Germinal center (tissue), 1 donor: ENCODE results near the gene KPNA3.
"Not testable (repeated sequence)": the region's sequence is repeated elsewhere in the genome, so short reads cannot be mapped to it uniquely, and the experiment has no call there.

ENCODE experiments used
- DNase-seq: peaks from one replicate; pipeline ENCODE4 v3.0.0; 2012; ENCODE audit warnings: mixed read lengths, low spot score

KPNA3 gene, protein sequence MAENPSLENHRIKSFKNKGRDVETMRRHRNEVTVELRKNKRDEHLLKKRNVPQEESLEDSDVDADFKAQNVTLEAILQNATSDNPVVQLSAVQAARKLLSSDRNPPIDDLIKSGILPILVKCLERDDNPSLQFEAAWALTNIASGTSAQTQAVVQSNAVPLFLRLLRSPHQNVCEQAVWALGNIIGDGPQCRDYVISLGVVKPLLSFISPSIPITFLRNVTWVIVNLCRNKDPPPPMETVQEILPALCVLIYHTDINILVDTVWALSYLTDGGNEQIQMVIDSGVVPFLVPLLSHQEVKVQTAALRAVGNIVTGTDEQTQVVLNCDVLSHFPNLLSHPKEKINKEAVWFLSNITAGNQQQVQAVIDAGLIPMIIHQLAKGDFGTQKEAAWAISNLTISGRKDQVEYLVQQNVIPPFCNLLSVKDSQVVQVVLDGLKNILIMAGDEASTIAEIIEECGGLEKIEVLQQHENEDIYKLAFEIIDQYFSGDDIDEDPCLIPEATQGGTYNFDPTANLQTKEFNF

DNA sequence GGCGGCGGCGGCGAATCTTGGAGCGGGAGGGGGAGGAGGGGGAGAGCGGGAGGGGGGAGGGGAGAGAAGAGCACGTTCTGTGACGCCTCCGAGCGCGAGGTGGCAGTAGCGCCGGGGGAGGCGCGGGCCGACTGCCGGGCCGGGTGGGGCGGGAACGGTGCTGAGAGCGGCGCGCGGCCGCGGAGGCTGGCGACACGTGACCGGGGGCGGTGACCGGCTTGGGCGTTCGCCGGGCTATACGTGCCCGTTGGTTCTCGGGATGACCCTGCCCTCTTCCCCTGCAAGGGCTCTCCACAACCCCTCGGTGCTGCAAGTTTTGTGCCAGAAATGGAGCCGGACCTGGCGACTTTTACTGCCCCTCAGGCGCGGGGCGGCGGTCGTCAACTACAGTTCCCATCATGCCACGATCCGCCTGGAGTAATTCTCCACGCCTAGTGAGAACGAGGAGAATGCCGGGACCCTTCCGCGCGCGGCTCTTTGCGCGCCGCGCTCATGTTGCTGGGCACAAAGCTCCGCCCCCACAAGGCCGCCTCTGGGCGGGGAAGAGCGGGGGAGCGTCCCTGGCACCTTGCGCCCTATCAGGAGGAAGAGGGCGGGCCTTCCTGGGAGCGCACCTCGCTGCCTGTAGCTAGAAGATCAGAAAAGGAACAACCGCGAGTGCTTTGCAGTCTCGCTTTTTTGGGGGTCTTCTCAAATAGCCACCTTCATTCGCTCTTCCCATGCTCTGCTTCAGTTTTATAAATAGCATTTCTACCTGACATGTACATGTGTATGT, at the start of gene KPNA3:
Gene KPNA3 (minus strand): TSS at position 133 of the 775 bp plus-strand sequence. CDS start 176 bp downstream, outside the sequence.
- peak; percentile 96 for DNase-seq

DNA sequence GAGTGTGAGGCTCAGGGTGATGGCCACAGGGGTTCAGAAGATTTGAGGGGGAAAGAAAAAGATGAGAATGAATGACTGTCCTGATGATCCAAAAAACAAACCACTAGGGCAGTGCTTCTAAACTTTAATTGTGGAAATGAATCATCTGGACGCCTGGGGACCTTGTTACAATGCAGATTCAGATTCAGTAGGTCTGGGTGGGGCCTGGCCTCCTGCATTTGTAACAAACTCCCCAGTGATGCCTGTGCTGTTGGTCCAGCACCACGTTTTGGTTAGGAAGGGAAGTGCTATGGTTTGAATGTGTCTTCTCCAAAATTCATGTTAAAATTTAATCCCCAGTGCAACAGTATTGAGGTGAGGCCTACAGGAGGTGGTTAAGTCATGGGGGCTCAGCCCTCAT, 49.5 kb upstream of the KPNA3 start:
- no peak for DNase-seq

DNA sequence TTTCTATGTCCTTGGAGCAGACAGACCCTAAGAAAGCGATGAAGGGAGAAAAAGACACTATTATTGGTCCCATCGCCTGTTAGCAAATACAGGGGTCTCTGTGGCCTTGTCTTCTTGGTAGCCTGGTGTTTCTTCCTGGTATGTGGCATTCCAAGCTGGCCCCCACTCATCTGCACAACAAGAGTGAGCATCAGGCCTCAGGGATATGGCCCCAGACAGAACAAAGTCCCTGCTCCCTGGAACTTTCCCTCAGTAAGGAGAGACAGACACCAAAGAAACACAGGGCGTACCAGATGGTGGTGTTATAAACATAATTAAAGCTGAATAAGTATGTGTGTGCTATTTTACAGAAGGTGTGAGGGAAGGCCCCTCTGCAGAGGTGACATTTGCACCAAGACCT, 48.2 kb upstream of the KPNA3 start:
- no peak for DNase-seq

DNA sequence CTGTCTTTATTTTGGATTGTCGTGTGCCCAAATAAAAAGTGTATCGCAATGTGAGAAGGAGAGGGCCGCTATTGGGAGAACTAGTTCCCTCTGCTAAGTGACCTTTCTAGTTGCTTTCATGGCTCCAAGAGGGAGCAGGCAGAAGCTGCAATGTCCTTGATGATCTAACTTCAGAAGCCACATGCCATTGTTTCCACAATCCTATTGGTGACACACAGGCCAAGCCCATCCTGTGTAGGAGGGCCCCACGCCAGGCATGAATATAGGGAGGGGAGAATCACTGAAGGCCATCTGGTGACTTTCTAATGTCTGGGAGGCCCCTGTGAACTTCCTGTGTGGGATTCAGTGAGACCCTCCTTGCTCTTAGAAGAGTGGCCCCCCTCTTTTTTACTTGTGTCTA, 47.8 kb upstream of the KPNA3 start:
- no peak for DNase-seq

DNA sequence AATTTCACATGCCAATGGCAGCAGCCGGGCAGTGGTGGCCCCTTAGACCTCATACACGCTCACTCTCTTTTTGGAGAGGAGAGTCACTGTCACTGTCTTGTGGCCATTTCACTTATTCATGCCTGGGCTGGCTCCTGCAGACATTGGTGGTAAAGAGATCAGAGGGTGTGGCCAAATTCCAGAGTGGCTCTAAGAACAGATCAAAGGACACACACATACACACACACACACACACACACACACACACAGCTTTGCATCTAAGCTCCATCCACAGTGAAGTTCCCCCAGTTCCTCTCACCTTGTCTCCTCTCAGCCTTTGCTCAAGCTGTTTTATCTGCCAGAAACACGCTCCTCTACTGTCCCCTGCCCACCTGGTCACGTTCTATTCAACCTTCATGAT, 46.5 kb upstream of the KPNA3 start:
- no peak for DNase-seq

DNA sequence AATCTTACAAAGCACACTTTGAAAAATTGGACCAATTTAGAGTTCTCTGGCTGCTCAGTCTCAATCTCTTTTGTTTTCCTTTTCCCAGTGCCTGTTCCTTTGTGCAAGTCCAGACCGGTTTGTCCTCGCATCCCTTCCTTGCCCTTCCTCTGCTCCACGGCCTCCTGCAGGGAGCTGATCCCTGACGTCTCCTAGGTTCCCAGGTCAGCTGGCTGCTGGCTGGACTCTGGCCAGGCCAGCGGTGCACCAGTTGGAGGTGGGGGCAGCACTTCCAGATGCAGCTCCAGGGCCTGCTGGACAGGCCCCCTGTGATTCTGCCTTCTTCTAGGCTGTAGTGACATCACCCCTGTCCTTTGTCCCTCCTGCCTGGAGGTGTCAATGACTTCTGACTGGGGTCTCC, 44.0 kb upstream of the KPNA3 start:
- no peak for DNase-seq

DNA sequence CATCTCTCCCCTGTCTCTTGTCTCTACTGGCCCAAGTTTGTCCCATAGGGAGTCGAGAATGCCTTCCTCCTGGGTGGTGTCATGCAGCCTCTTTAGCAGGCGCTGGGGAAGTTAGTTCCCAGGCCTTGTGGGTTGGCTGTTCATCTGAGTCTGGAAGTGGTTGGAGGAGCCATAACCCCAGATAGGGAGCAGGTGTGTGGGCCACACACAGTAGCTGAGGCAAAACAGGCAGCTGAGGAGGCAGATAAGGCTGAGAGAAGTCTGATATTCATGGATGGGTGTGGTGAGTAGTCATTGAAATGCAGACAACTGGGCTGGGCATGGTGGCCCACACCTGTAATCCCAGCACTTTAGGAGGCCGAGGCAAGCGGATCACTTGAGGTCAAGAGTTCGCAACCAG, 40.9 kb upstream of the KPNA3 start:
- DNase-seq = no peak

DNA sequence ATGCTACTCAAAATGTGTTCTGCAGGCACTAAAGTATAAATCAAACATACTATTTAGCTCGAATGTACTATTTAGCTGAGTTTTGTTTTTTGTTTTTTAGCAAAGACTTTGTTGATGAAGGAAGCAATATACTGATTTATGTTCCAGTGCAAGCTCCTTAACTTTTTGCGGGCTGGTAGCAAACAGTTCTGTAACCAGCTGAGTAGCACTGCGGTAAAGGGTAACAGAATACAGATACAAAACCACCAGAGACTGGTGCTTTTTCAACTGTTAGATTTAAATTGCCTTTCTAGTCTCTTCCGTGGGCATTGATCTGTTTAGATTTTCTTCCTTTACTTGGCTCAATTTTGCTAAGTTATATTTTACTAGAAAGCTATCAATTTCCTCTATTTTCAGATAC, 39.0 kb upstream of the KPNA3 start:
- DNase-seq = no peak

DNA sequence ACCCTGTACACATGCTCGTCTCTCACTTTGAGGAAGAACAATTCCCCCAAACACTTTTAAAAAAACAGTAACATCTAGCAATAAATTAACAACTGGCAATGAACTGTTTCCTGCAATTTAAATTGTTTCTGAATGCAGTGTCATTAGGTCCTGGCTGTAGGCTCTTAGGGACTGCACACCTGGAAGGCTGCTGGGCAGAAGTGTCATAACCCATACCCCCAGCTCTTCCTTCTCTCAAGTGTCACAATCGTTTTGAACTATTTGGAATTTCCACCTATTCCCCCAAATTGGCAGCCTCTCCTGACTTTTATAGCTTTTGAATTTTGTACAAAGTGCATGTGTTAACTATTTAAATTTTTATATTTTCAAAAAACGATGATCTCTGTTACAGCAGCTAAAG, 38.2 kb upstream of the KPNA3 start:
- no peak for DNase-seq

DNA sequence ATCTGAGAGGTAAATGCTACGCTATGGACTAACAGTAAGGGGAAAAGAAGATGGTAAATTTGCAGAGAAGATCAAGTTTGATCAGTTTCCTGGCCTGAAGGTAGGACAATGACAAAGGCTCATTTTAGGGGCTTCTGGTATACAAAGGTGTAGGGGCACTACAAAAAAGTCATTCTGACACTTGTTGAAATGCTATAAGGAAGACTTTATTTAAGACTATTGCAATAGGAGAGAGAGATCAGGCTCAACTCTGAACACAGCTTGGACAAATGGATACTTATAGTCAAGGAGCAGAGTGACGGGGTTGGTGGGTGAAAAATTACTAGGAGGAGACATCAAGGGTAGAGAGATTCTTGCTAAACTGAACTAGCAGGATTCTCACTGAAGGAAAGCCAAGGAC, 37.2 kb upstream of the KPNA3 start:
- DNase-seq = no peak

DNA sequence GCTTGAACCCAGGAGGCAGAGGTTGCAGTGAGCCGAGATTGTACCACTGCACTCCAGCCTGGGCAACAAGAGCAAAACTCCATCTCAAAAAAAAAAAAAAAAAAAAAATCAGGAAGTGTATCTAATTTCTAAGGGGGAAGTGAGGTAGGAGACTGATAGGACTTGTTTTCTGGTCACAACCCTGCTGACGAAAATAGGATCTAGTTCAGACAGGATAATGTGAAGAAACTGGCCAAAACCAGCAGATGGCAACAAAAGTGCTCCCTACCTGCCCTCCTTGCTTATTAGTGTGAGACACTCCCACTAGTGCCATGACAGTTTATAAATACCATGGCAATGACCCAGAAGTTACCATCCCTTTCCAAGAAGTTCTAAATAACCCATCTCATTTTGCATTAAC, 36.0 kb upstream of the KPNA3 start:
- no peak for DNase-seq

DNA sequence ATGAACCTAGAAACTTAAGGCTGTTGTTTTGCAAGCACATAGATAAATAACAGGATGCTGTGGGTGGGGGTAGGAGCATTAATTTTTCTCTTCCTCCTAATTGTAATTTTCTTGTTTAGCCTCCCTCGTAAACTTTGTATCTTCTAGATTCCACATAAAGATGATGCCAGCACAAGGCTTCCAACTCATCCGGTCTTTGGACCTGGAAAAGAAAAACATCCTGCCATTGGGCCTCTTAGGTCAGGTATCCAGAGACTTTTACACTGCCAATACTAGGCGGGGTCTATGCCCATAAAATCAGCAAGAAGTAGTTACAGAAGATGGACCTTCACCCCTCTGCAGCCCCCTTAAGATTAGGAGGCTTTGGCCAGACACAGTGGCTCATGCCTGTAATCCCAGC, 35.4 kb upstream of the KPNA3 start:
- no peak for DNase-seq

DNA sequence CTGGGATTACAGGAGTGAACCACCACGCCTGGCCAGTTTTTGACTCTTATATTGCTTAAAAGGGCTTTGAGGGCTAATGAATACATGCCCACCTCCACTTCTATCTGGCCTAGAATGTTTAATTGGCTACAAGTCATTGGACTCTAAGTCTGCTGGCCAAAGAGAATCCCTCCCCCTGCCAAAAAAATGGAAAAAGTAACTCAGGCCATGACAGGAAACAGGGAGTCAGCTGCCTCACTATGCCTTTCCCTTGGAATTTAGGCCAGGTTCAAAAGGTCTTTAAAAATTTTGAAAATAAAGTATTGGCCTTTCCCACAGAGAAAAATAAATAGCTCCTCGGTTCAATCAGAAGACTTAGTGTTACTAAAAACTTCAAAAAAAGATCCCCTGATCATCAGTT, 34.9 kb upstream of the KPNA3 start:
- no peak for DNase-seq

DNA sequence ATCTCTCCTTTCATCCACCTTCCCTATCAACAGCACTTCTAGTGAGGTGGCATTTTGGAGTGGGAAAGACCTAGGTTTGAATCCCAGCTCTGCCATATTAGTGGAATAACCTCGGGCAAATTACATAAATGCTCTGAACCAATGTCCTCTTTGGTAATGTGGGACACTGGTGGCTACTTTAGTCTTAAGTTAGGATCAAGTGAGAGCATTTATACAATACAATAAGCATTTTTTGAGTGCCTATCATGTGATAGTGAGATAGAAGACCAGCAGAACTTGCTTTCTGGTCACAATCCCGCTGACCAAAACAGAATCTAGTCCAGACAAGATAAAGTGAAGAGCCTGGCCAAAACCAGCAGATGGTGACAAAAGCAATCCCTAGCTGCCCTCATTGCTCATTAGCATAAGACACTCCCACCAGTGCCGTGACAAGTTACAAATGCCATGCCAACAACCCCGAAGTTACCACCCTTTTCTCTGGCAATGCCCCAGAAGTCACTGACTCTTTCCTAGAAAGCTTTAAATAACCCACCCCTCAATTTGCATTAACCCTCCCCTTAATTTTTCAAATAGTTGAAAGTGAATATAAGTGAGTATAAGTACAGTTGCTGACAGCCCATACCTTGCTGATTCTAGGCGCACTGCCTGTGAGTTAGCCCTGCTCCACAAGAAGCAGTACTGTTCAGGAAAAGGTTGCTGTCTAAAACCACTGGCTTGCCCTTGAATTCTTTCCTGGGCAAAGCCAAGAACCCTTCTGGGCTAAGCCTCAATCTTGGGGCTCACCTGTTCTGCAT, 28.9 kb upstream of the KPNA3 start:
- DNase-seq = no peak

DNA sequence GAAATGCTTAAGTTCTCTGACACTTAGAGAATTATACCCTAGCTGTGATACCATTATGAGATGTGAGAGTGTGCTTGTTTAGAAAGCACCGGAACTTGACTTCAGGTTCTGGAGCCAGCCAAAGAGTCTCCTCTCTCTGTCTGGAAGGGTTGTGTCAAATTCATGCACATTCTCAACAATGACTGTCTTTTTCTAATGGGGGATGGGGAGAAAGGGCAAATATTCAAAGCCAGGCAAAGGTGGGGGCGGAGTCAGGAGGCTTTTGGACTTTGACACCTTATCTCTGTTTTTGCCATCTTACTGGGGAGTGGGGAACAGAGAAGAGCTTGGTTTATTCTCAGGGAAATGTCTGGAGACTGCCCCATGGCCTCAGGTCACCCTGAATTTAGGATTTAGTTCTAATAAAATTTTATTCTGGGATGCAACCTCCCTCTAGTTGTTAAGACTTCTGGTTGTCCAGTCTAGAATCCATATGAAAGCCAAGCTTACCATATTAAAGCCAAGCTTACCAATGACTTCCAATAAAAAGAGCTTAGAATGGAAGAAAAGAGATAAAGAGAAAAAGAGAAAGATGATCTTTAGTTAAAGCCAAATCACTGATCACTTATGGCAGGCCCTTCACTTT, 28.2 kb upstream of the KPNA3 start:
- no peak for DNase-seq

DNA sequence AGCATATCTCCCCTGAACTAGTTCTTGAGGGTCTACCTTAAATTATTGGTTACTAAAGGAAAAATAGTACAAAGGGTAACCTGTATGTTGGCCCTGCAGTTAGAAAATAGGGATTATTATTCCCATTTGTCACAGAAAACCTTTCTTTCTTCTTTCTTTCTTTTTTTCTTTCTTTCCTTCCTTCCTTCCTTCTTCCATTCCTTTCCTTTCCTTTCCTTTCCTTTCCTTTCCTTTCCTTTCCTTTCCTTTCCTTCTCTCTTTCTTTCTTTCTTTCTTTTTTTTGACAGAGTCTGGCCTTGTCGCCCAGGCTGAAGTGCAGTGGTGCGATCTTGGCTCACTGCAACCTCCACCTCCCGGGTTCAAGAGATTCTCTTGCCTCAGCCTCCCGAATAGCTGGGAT, 23.6 kb upstream of the KPNA3 start:
- not testable (repeated sequence) for DNase-seq

DNA sequence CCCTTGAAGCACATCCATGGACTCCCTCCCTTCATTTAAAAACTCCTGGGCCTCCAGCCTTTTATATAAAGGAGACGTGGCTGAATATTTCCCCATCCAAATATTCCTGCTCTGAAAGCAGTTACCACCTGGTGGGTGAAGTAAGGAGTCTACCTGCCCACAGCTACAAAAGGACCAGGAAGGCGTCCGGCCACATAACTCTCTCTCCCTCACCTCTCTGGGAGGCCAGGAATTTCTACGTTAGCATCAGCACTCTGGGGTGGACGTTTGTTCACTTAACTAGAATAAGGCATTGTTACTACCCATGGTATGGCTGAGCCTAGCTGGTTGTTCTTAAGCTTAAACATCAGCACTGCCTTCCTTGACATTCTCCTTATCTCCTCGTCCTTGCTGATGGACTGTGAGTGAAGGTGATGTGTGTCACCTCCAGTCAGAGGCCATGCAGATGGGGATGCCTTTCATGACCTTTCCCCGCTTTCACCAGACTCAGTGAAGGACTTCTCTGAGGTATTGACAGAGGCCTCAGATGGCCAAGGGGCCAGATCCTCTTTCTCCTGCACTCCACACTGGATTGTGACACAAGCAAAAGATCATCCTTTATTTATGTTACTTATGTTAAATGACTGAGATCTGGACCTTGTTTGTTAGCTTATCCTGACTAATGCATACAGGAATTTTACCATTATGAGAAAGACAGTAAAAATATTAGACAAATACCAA, 22.2 kb upstream of the KPNA3 start:
- no peak for DNase-seq

DNA sequence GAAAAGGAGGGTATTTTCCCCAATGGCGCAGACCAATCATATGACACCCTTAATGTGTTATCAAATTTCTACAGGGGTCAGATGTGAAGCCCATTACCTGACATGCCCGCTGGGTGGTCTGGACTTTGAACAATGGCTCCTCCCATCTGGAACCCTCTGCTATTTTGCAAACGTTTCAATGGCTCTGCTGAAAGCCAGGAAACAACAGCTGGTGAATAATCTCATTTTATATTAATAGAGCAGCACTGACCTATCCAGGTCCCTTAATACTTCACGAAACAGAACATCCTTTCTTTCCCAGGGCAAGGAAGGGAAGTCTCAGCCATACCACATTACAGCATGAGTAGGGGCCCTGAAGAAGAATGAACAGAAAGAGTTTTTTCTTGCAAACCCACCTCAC, 20.3 kb upstream of the KPNA3 start:
- DNase-seq = no peak

DNA sequence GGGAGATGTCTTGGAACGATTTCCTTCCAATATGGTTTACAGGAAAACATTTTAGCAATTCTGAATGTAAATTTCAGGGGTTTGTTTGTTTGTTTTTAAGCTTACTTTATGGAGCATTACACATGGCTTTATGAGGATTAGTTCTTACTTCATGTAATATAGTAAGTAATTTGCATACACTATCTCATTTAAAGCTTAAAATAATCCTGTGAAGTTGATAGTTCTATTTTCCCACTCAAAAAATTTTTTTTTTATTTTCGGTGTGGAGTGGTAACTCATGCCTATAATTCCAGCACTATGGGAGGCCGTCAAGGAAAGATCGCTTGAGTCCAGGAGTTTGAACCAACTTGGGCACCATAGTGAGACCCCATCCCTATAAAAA, 19.0 kb upstream of the KPNA3 start:
- DNase-seq = no peak

DNA sequence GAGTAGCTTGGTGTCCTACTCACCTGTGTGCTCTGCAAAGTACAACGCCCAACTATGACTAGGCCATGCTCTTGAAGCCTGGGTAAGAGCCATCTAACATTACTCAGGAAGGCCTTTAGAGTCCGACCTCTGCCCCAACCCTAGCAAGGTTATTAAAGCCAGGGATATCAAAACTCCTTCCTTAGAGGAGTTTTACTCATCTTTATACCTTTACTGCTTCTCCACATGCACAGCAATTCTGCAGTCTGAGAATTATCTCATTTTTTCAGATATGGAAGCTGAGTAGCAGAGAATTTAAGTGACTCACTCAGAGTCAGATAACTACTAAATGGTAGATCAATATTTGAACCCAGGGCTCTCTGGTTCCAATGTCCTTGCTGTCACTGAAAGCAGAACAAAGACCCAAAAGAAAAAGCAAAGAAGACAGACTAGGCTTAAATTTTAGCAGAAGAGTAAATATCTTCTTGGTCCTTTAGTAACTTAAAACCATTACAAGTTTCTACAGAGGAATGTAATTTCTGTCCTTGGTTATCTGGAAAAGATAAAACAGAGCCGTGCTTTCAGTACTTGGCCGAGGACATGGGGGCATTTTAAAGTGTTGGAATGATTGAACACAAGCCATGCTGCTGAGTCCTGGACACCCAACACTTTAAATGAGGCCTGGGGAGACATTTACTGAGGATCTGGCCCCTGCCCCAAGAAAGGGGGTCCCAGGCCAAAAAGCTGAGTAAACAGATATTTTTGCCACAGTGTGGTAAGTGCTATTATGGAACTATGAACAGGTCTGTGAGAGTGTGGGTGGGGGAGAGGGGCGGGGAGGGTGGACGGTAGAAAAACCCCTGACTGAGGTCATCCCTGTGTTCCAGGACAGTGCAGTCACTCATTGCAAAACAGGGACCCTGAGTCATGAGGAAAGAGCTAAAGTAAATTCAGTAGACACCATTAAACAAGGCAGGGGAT, 18.4 kb upstream of the KPNA3 start:
- no peak for DNase-seq
